Sigmoid colon (tissue), 4 donors: Measurements from ENCODE around the gene SUPT6H.

Source experiments
- CTCF ChIP-seq, 4 experiments: fragments of 450-650 bp in 3 of 4; fragments of 200-600 bp in 1 of 4; IDR thresholded peaks; one replicate each; pipeline ENCODE4 v1.5.1; 2016 to 2019; ENCODE audit warnings: antibody characterized with exemption in 4 of 4, mild to moderate bottlenecking in 3 of 4, moderate library complexity in 2 of 4
- POLR2AphosphoS5 ChIP-seq, 4 donors: sonication (generic); formaldehyde crosslinking; IDR thresholded peaks; one replicate each; pipeline ENCODE4 v1.6.1; 2017; ENCODE audit warnings: antibody characterized with exemption in 4 of 4

GRCh38 chr17:28726226-28726626, 64.2 kb downstream of the SUPT6H start, which contains the start of gene TLCD1:
- TF ChIP-seq POLR2AphosphoS5 (IDR thresholded peaks at IDR 0.05) (no peak), CTCF (IDR thresholded peaks at IDR 0.05) (no peak)
